ENCODE data around the gene NSMF.
A peak's percentile ranks its signal among the peaks of the same experiment; 100 is the strongest.
"Not testable (repeated sequence)": the region's sequence is repeated elsewhere in the genome, so short reads cannot be mapped to it uniquely, and the experiment has no call there.

NSMF gene

GRCh38 chr9:137456864-137457405 is 2.2 kb downstream of the NSMF start:
- no peak for DNase-seq

GRCh38 chr9:137456061-137456863 is 2.9 kb downstream of the NSMF start:
- no peak for DNase-seq

GRCh38 chr9:137455359-137455991 is 3.7 kb downstream of the NSMF start:
- DNase-seq, result no peak

GRCh38 chr9:137454597-137455358 is 4.4 kb downstream of the NSMF start:
- DNase-seq, result no peak

- DNase-seq, result no peak
These were observed 5.0 kb downstream of the NSMF start for GRCh38 chr9:137454145-137454596.

GRCh38 chr9:137453643-137454081 is 5.5 kb downstream of the NSMF start:
- no peak for DNase-seq

- no peak for DNase-seq
These were observed 6.1 kb downstream of the NSMF start for GRCh38 chr9:137452761-137453642.

- no peak for DNase-seq
These were observed 7.0 kb downstream of the NSMF start for GRCh38 chr9:137452006-137452760.

- not testable (repeated sequence) for DNase-seq
These were observed 7.7 kb downstream of the NSMF start for GRCh38 chr9:137451264-137452005.

- not testable (repeated sequence) for DNase-seq
These were observed 8.5 kb downstream of the NSMF start for GRCh38 chr9:137450539-137451222.

GRCh38 chr9:137449931-137450538 is 9.1 kb downstream of the NSMF start:
- DNase-seq, result no peak

- no peak for DNase-seq
These were observed 9.9 kb downstream of the NSMF start for GRCh38 chr9:137449081-137449844.

- no peak for DNase-seq
These were observed 10.6 kb downstream of the NSMF start for GRCh38 chr9:137448602-137448962.

- DNase-seq, result no peak
These were observed 11.2 kb downstream of the NSMF start for GRCh38 chr9:137447722-137448601.

GRCh38 chr9:137446851-137447471 is 12.2 kb downstream of the NSMF start:
- no peak for DNase-seq

- DNase-seq, result no peak
These were observed 13.2 kb downstream of the NSMF start for GRCh38 chr9:137445930-137446431.

GRCh38 chr9:137445275-137445807 is 13.8 kb downstream of the NSMF start:
- DNase-seq, result peak; percentile 60 to 72
